HG02973 (cell line): ENCODE data around the gene CUX1.
A peak's percentile ranks its signal among the peaks of the same experiment; 100 is the strongest.
"Not testable (repeated sequence)": the region's sequence is repeated elsewhere in the genome, so short reads cannot be mapped to it uniquely, and the experiment has no call there.

Experiments used
- ATAC-seq: cut with Tn5 transposase; IDR thresholded peaks from one replicate; pipeline ENCODE4 v1.9.1; 2021; ENCODE audit warnings: moderate library complexity; ENCODE audit not compliant: unreplicated experiment

CUX1 gene

DNA sequence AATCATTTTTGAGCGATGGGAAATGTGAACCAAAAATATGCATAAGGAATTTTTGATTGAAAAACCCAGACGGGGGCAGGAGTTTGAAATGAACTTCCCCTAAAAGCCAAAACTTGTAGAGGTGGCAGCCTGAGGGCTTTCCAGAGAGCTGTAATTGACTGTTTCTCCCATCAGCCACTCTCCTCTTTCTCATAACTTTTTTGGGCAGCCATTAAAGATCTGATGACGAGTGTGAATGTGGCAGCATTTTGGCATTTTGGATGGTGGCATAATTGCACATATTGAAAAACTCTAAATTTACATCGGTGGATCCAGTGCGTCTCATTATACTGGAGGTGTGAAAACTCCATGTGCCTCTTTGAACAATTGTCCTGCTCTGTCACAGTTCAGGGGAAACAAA lies 159.0 kb downstream of the CUX1 start:
- no peak for ATAC-seq

DNA sequence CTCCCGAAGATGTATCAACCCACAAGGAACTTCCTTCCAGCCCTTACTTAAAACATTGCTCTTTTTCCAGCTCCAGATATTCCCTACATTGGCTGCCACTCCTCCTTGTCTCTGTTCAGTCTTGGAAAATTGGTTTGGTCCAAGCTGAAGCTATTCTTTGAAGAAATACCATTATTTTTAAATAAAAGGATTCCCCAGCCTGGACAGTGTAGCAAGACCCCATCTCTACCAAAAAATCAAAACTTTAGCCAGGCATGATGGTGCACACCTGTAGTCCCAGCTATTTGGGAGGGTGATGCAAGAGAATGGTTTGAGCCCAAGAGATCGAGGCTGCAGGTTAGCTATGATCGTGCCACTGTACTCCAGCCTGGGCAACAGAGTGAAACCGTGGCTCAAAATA lies 159.8 kb downstream of the CUX1 start:
- no peak for ATAC-seq

DNA sequence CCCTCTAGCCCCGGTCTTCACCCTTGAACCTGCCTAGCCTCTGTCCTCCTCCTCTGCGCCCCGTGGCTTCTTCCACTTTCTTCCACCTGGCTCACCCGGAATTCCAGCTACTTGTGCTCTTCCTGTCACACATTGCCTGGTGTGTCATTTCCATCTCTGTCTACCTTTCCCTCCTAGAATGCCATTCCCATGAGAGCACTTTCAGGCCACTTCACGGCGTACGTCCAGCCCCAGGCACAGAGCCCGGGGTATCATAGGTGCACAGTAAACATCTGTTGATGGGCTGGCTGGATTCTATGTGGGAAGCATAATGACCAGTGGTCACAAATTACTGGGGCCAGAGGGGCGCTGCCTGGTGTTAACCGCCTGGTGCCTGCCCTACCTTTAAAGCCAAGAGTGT lies 161.3 kb downstream of the CUX1 start:
- ATAC-seq = no peak

DNA sequence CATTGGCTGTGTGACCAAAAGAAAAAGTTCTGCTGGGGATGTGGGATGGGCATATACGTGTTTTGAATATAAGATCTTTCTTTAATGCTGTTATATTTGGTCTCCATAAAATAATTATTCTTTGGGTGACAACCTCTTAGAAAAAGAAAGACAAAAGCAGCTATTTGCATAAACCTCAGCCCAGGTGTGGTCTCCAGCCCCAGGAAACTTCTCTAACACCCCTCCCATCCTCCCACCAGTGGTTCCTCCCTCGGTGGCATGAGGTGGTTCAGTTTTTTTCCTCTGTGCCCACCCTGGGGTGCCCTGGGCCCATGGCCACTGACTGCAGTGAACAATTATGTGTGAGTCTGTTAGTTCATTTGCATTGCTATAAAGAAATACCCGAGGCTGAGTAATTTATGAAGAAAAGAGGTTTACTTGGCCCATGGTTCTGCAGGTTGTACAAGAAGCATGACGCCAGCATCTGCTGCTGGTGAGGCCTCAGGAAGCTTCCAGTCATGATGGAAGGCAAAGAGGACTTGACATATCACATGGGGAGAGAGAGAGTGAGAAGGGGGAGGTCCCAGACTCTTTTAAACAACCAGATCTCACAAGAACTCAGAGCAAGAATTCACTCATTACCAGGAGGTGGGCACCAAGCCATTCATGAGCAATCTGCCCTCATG lies 165.9 kb downstream of the CUX1 start:
- ATAC-seq = no peak

DNA sequence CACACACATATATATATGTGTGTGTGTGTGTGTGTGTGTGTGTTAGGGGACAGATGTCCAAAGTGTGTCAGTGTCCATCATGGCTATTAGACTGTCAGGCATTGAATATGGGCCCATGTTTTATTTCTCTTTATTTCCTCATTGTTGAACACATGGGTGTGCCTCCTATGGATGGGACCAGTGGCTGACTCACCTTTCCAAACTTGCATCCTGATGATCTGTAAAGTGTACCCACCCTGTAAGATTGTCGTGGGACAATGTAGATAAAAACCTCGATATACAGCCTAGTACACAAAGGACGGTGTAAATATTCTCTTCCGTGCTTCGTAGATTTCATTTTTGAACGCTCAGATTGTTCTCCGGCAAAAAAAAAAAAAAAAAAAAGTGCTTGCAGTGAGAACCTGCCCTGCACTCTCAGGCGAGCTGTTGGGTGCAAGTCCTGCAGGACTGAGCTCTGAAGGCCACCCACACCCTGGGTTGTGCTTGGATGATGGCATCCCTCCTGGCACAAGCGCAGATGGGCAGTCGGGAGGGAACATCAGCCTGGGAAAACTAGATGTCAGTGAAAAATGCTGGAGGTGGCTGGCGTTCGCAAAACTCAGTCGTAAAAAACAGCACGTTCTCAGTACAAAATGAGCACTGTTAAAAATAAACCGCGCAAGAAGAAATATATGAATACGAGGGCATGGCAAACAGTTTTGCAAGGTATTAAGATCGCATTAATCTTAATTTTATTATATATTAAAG lies 166.9 kb downstream of the CUX1 start:
- ATAC-seq = no peak

DNA sequence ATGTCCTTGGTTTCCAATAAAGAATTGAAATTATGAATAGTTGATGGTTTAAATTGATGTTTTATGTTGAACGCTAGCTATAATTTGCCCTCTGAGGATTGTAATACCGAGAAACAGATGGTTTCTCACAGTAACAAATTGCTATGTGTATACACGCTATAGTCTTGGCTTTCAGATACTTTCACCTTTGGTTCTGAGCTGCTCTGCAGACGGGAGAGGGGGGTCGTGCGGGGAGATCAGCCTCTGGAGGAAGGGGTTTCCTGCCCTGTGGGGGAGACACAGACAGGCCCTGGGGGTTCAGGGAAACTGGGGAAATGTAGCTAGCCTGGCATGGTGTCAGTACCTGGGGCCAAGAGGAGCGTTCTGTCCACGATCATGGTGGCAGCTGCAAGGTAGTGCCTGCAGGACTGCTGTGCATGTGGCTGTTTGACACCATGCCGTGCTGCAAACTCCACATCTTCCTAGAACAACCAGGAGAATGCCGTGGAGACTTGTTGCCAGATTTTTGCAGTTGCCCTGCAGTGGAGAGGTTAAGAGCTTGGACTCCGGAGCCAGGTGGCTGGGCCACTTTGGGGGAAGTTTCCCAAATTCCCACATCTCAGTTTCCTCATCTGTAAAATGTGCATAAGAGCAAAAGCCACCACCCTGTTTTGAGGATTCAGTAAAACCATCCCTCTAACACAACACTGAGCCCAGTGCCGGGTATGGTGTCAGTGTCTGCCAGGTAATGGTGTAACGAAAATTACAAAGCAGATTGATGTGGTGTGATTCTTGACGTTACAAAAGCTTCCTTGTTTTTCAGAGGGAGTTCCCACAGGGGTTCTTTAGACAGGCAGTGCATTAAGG lies 167.9 kb downstream of the CUX1 start:
- no peak for ATAC-seq

DNA sequence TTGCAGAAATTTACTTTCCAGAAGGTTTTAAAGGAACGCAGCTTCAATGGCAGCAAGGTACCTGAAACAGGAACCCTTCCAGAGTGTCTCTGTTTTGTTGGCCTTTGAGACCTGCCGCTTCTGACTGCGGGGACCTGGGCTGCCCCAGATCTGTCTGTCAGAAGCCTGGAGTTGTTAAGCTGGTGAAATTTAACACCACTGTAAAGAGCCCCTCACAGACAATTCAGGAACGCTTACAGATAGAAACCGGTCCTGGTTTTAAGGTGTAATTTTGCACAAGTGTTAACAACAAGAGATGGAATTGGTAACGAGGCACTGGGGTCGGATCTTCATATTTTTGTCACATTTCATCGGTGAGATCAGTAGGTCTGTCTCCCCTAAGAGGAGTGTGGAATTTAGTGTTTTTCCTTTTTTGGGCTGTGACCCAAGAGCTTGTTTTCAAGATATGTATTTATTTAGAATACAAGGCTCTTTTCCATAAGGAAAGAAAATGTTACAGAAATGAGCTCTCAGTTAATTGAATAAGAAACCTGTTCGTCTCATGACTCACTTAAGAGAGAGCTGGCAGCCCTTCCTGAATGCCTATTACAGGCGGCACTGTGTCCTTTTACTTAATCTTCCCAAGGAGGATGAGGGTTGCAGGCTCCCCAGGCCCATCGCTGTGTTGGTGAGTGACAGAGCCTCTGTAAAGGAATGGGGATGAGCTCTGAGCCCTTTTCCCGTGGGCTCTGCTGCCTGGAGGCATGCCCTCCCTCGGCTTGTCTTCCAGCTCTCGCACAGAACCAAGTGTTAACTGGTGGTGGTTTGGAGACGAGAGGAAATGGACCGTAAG lies 168.7 kb downstream of the CUX1 start:
- ATAC-seq = no peak

DNA sequence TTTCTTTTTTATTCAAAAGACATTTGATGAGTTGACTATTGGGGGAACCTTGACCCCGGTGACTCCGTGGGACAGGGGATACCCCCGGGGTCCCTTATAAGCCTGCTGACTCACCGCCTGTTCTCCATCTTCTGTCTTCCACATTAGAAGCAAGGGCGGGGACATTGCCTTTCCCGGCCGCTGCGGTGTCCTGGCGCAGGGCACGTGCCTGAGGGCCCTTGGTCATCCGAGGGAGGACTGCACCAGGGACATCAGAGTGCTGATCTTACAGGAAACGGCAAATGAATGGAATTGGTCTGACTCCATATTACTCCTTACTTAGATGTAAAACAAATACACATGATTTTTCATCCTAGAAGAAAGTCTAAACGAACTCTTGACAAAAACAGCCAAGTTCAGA lies 170.1 kb downstream of the CUX1 start:
- no peak for ATAC-seq

DNA sequence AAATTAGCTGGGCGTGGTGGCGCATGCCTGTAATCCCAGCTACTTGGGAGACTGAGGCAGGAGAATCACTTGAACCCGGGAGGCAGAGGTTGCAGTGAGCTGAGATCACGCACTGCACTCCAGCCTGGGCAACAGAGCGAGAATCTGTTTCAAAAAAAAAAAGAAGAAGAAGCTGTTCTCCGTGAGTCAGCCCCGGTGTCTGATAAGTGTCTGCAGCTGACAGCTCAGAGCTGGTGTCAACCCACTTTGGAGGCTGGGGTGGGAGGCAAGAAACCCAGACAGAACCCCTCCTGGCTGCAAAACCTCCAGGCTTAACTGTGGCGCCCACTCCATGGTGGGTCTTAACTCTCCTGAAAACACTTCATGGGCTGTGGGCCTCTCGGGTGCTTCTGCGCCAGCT lies 170.6 kb downstream of the CUX1 start:
- not testable (repeated sequence) for ATAC-seq

DNA sequence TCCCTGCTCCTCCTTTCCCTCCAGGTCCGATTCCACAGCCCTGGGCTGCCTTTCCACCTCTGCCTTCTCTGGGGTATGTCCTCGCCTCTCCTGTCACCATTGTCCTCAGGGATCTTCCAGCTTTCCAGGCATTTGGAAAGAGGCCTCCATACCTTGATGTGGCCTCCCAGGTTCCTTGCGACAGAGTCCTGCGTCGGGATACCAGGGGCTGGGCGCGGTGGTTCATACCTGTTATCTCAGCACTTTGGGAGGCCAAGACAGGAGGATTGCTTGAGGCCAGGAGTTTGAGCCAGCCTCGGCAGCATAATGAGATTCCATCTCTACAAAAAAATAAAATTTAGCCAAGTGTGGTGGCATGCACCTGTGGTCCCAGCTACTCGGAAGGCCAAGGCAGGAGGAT lies 171.1 kb downstream of the CUX1 start:
- no peak for ATAC-seq

DNA sequence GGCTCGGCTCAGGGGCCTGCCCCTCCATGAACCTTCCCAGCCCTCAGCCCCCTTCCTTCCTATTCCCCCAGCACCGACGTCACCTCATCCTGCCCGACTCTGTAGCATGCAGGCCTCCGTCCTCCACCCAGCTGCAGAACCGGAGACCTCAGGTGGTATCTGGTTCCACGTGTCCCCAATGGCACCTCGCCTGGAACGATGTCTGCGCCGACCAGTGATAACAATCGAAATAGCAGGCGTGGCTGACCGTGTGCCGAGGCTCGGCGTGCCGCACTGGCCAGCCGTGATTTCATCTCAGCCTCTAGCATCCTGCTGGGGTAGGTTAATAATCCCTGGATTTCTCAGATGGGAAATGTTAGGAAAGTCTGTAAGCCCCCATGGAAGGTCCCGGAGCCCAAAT lies 171.7 kb downstream of the CUX1 start:
- no peak for ATAC-seq

DNA sequence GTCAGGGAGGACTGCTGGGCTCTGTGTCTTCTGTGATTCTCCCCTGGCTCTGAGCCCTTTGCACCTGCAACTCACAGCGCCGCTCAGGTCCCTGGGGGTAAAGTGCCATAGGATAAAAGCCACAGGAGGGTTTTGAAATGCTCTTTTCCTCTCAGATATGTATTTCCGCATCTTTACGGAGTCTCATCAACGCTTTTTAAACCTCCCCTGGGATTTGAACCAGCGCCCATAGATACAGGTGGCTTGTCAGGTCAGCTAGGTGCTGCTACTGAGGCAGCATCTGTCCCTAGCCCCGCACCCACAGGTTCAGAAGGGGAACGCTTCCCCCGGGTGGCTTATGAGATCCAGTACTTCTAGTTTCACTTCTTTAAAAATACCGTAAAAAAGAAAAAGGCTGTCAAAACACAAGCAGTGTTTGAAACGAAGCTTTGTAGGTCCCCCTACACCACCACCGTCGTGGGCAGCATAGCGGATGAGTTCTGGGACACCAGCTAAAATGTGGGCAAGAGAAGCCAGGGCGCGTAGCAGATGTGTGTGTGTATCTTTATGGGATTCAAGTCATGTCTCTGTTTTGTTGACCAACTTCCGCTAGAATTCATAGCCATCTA lies 173.5 kb downstream of the CUX1 start:
- peak; percentile 70 for ATAC-seq

DNA sequence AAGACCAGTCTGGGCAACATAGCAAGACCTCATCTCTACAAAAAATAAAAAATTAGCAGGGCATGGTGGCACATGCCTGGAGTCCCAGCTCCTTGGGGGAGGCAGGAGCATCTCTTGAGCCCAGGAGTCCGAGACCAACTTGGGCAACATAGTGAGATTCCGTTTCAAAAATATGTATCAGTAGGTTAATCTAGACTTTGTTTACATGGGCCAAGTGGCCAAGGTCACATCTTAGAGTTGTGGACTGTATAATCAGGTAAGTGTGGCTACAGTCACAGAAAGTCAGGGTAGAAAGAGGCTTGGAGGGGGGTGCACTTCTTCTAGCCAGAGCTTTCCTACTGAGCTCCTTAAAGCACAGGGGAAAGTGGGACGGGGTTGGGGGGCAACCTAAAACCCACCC lies 174.4 kb downstream of the CUX1 start:
- no peak for ATAC-seq

DNA sequence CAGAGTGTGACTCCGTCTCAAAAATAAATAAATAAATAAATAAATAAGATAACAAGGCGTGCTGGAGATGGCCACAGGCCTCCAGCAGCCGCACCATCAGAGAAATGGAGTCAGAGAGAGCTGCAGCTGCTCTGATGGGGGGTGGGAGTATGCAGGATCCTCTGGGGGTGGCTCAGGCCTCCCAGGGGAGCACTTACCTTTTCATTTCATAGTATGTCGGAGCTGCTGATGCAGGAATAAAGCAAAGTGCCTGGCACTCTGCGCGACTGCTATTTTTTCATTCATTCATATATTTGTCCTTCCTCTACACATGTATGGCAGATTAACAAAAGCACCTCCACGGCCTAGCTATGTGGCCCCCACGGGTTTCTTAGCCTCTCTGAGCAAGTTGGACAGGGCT lies 175.9 kb downstream of the CUX1 start:
- no peak for ATAC-seq

DNA sequence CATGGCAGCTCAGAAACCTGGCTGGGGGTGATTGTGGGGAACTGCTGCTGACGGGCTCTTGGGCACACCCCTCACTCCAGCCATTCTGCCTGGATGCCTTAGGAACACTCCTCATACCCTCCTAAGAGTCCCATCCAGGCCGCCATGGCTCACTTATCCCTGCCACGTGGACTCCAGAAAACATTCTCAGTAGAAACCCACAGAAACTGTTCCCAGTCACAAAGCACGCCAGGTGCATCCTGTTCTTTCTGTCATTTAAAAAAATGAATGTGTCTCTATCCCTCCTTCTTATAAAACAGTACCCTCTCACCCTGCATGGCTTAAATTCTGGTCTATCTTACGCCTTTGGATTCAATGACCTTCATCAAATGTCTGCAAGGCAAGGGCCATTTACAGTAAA lies 177.7 kb downstream of the CUX1 start:
- no peak for ATAC-seq

DNA sequence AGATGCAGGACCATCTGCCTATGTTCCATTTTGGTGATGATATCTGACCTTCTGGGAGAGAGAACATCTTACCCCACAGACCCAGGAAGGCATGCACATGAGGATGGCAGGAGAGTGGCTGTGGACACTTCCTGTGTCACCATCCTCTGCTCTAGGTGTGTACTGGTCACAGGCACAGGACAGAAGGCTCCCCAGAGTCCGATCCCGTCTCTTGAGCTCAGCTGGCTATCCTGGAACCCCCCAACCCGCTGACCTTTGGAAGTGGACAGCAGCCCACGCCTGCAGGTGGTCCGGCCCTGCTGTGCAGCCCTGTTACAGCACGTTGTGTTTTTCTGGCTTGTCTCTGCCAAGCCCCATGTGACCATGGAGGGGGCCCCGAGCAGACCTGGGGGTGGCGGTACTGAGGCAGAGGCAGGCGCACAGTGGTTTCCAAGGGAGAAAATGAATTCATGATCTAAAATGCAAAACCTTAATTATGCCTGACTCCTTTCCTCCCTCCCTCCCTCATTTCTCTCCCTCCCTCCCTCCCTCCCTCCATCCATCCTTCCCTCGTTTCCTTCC lies 178.8 kb downstream of the CUX1 start:
- ATAC-seq = no peak

DNA sequence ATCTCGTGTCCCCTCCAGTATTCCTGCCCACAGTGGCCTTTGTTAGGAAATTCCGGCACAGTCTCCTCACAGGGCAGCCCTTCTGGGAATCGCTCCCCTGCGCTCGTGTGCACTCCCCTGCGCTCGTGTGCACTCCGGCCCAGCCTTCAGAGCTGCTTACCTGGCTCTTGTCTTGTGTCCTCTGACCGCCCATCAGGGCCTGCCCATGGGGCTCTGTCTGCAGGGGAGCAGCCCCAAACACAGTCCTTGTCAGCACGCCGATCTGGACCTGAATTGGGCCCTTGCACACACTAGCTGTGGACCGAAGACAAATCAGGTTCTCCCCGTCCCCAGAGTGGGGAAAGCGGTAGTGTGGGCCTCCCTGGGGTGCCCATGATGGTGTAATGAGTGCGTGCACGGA lies 179.4 kb downstream of the CUX1 start:
- ATAC-seq = no peak

DNA sequence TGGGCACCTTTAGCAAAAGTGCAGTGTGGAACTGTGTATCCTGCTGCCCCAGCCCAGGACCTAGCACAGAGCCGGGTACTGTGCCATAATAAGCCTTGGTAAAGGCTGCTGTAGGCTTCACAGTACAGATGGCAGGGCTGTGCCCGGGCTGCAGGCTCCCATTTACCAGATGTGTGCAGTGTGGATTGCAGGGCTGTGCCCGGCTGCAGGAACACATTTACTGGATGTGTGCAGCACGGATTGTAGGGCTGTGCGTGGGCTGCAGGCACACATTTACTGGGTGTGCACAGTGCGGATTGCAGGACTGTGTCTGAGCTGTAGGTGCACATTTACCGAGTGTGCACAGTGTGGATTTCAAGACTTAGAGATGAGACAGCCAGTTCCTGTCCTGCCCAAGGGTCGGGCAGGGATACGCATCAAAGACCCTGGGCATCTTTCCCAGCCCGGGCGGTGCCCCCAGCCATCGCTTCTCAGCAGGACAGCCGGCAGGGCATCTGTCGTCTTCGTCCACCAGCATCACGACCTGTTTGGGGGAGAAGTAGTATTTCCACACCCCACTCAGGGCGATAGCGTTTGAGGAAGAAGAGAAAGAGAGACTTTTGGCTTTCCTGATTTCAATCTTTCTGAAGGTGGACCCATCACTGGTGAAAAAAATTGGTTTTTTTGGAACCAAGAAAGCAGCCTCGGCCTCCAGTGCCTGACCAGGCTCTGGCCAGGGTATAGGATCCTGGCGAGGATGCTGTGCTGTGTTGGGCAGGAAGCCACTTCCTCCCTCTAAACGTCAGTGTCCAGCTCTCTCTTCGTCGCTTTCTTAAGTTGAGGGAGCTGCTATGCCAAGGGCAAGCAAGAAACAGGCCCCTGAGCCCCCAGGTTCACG lies 180.8 kb downstream of the CUX1 start:
- ATAC-seq = no peak

DNA sequence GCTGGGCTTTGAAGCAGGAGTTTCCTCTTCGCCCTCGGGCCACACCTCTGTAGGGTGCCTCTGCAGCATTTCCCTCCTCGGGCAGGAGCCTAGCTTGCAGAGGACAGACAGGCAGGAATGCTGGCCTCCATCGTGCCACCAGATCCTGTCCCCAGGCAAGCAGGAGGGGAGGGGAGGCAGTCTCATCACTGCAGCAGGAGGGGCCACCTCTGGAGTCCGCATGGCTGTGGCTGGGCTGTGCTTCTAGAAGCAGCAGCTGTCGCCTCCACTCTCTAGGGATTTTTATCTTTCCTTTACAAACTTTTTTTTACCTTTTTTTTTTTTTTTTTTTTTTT lies 181.4 kb downstream of the CUX1 start:
- ATAC-seq = no peak
